K562 treated with DMSO at 1 percent for 4 hours (cell line): ENCODE data around the gene TMEM135. TPM values are rescaled to one million over a fixed set of nuclear protein-coding genes. Genes with fewer than 3 reads are reported as not detected.

Experiments used
- total RNA-seq: library from RNA; unstranded; fragments of 300-600 nt; gene quantifications from 2 replicates; pipeline ENCODE4 v1.2.3, GENCODE V29; 2022; ENCODE audit not compliant: insufficient read depth

Gene TMEM135
- total RNA-seq: 21.0 and 29.6 TPM in 2 replicates

GRCh38 chr11:87037450-87038234 is at the start of gene TMEM135:
Gene TMEM135, plus strand, starts transcription at chr11:87037934. Its CDS starts 112 bp downstream, at chr11:87038046.

Other genes starting within 250 kb of the TMEM135 start
- gene PRSS23, start 237.4 kb upstream of the TMEM135 start, total RNA-seq: 0.40 TPM in 1 of 2 replicates, not detected in the other
- gene FZD4, start 82.5 kb upstream of the TMEM135 start, total RNA-seq: 5.1 and 8.4 TPM in 2 replicates